Measurements from ENCODE around the gene PTH1R.

The PTH1R gene

DNA sequence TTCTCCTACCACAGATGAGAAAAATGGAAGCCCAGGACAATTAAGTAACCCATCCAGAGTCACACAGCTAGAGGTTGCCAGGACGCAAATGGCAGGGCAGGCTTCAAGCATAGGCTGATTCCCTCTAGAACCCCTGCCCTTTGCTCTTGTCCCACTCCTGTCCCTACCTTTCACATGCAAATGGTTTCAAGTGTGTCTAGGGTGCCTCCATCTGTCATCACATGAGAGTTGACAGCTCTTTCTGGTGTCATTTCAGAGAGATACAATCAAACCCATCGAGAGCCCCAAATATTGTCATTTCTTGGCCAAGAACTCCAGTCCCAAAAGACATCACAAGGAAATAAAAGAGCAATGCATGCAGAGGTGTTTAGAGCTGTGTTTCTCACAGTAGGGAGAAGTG, 75.3 kb downstream of the PTH1R start:
- no peak for DNase-seq

Measured in cerebellar nuclear complex (tissue), 1 donor.